Mesendoderm (in vitro differentiated cells): ENCODE results near the gene SAT1.

Source experiments
- DNase-seq: peaks from one replicate; pipeline ENCODE4 v3.0.0; 2013
- H2AK5ac ChIP-seq: 2 replicates; pipeline ENCODE4 v1.6.1; 2013; ENCODE audit warnings: low read length, inconsistent platforms
- H2BK120ac ChIP-seq: 2 replicates; pipeline ENCODE4 v1.6.1; 2013; ENCODE audit warnings: low read depth, mild to moderate bottlenecking, low read length, moderate library complexity, mixed read lengths
- H2BK15ac ChIP-seq: replicated peaks from 2 replicates; pipeline ENCODE4 v1.6.1; 2013; ENCODE audit warnings: low read depth, mild to moderate bottlenecking, moderate library complexity
- H2BK5ac ChIP-seq: 2 replicates; pipeline ENCODE4 v1.6.1; 2013; ENCODE audit warnings: low read length, inconsistent platforms
- H3K18ac ChIP-seq: 2 replicates; pipeline ENCODE4 v1.6.1; 2013; ENCODE audit warnings: mild to moderate bottlenecking, low read length, mixed read lengths
- H3K23ac ChIP-seq: one replicate; pipeline ENCODE4 v1.6.1; 2013; ENCODE audit warnings: low read length
- H3K27ac ChIP-seq: 2 replicates; pipeline ENCODE4 v1.5.1; 2013; ENCODE audit warnings: low read depth, mild to moderate bottlenecking, inconsistent platforms, low read length, moderate library complexity
- H3K27me3 ChIP-seq: 2 replicates; pipeline ENCODE4 v1.6.1; 2013; ENCODE audit warnings: low read length, control low read depth, mild to moderate bottlenecking, inconsistent platforms; ENCODE audit not compliant: insufficient read depth, poor library complexity
- H3K36me3 ChIP-seq: 2 replicates; pipeline ENCODE4 v1.6.1; 2013; ENCODE audit warnings: low read length, inconsistent platforms; ENCODE audit not compliant: control insufficient read depth, insufficient read depth
- H3K4ac ChIP-seq: one replicate; pipeline ENCODE4 v1.6.1; 2013; ENCODE audit warnings: low read depth, mild to moderate bottlenecking, low read length, moderate library complexity
- H3K4me1 ChIP-seq: 2 replicates; pipeline ENCODE4 v1.6.1; 2013; ENCODE audit warnings: low read depth, low read length, inconsistent platforms; ENCODE audit not compliant: control insufficient read depth
- H3K4me2 ChIP-seq: 2 replicates; pipeline ENCODE4 v1.6.1; 2013; ENCODE audit warnings: low read length
- H3K4me3 ChIP-seq: 2 replicates; pipeline ENCODE4 v1.5.1; 2013; ENCODE audit warnings: mild to moderate bottlenecking, low read length
- H3K56ac ChIP-seq: one replicate; pipeline ENCODE4 v1.6.1; 2013; ENCODE audit warnings: low read length
- H3K79me1 ChIP-seq: 2 replicates; pipeline ENCODE4 v1.6.1; 2013; ENCODE audit warnings: low read length, inconsistent platforms
- H3K79me2 ChIP-seq: 2 replicates; pipeline ENCODE4 v1.6.1; 2013; ENCODE audit warnings: mild to moderate bottlenecking, low read length; ENCODE audit not compliant: control insufficient read depth, insufficient read depth
- H3K9ac ChIP-seq: 2 replicates; pipeline ENCODE4 v1.6.1; 2013; ENCODE audit warnings: low read length, inconsistent platforms
- H4K5ac ChIP-seq: one replicate; pipeline ENCODE4 v1.6.1; 2013; ENCODE audit warnings: low read length
- H4K8ac ChIP-seq: one replicate; pipeline ENCODE4 v1.6.1; 2013; ENCODE audit warnings: low read depth, mild to moderate bottlenecking, control low read depth, low read length, moderate library complexity
- WGBS: extraction: QIAGEN DNeasy Blood & Tissue Kit; methylation state at CpG from one replicate; pipeline ENCODE4 v1.1.7; 2013; ENCODE audit warnings: low lambda C conversion rate, missing lambda C conversion rate; ENCODE audit not compliant: insufficient coverage; ENCODE audit errors: extremely low coverage; 5-methylcytosine and 5-hydroxymethylcytosine counted together

SAT1 gene

DNA sequence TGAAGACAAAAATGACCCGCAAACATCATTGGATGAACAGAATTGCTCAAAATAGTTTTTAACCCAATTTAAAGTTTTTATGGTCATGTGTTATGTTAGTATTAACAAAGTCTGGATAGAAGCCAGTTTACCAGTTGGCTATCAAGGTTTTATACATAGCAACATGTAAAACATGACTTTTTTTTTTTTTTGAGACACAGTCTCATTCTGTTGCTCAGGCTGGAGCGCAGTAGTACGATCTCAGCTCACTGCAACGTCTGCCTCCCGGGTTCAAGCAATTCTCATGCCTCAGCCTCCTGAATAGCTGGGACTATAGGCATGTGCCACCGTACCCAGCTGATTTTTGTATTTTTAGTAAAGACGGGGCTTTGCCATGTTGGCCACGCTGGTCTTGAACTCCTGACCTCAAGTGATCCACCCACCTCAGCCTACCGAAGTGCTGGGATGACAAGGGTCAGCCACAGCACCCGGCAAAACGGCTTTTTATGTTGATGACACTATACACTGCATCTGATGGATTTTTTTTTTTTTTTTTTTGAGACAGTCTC, 3.4 kb downstream of the SAT1 start:
- Histone ChIP-seq H2BK15ac (no peak overlapping the region), H3K4me2 (no peak overlapping the region), H4K8ac (no peak overlapping the region), H3K56ac (no peak overlapping the region), H2BK120ac (no peak overlapping the region), H3K23ac (no peak overlapping the region), H3K4me1 (no peaks in the 10 kb centered on the region), H3K27ac (no peak overlapping the region), H3K79me1 (no peaks in the 10 kb centered on the region), H3K4ac (no peak overlapping the region), H3K36me3 (no peaks in the 10 kb centered on the region), H2AK5ac (no peak overlapping the region), H3K4me3 (no peak overlapping the region), H3K9ac (no peak overlapping the region), H4K5ac (no peak overlapping the region), H3K27me3 (no peaks in the 10 kb centered on the region), H3K18ac (no peak overlapping the region), H2BK5ac (no peak overlapping the region), H3K79me2 (no peaks in the 10 kb centered on the region)
- no CpG with 5 or more reads among the region's 11 CpGs for WGBS
- DNase-seq: no peak

DNA sequence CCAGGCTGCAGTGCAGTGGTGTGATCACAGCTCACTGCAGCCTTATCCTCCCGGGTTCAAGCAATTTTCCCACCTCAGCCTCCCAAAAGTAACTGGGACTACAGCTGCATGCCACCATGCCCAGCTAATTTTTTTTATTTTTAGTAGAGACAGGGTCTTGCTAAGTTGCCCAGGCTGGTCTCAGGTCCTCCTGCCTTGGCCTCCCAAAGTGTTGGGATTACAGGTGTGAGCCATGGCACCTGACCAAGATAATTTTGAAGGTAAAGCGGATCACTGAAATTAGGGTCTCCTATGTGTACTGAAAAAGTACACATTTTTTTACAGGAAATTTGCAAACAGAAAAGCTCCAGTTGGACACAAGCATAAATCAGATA, 4.8 kb downstream of the SAT1 start:
- no peak overlapping the region for H3K56ac ChIP-seq
- no peak overlapping the region for H2BK5ac ChIP-seq
- H4K5ac ChIP-seq: no peak overlapping the region
- no peak overlapping the region for H3K4me3 ChIP-seq
- H3K18ac ChIP-seq: no peak overlapping the region
- H3K4me1 ChIP-seq: no peaks in the 10 kb centered on the region
- H2BK120ac ChIP-seq: no peak overlapping the region
- H3K27ac ChIP-seq: no peak overlapping the region
- H3K9ac ChIP-seq: no peak overlapping the region
- H3K4ac ChIP-seq: no peak overlapping the region
- no peak overlapping the region for H2AK5ac ChIP-seq
- no CpG with 5 or more reads among the region's 2 CpGs for WGBS
- H3K27me3 ChIP-seq: no peaks in the 10 kb centered on the region
- no peak for DNase-seq
- H3K36me3 ChIP-seq: no peaks in the 10 kb centered on the region
- H3K23ac ChIP-seq: no peak overlapping the region
- H3K4me2 ChIP-seq: no peak overlapping the region
- H2BK15ac ChIP-seq: no peak overlapping the region
- no peaks in the 10 kb centered on the region for H3K79me1 ChIP-seq
- H4K8ac ChIP-seq: no peak overlapping the region
- no peaks in the 10 kb centered on the region for H3K79me2 ChIP-seq

DNA sequence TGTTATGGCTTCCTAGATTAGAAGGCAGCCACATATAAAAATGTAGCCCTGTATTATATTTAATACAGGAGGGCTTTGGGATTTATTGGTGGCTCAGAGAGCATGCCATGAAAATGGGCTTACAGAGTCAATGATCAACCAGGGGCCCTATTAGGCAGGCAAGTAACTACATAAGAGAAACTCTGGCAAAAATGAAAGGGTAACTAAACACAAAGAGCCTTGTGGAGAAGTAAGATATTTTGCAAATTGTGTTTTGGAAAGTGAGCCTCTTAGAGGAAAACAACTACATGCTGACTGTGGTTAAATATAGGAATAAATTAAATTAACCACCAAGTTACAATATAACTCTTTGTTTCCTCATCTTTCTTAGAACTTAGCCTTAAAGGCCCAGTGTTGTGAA, 5.5 kb downstream of the SAT1 start:
- H3K9ac ChIP-seq: no peak overlapping the region
- no peak overlapping the region for H3K56ac ChIP-seq
- no peaks in the 10 kb centered on the region for H3K79me2 ChIP-seq
- no peak overlapping the region for H4K5ac ChIP-seq
- H3K4me2 ChIP-seq: no peak overlapping the region
- H3K79me1 ChIP-seq: no peaks in the 10 kb centered on the region
- no peak for DNase-seq
- no peaks in the 10 kb centered on the region for H3K4me1 ChIP-seq
- H3K18ac ChIP-seq: no peak overlapping the region
- no peak overlapping the region for H2BK5ac ChIP-seq
- no peak overlapping the region for H2AK5ac ChIP-seq
- no peak overlapping the region for H3K23ac ChIP-seq
- no peak overlapping the region for H3K27ac ChIP-seq
- no peak overlapping the region for H2BK120ac ChIP-seq
- no peak overlapping the region for H4K8ac ChIP-seq
- no peaks in the 10 kb centered on the region for H3K36me3 ChIP-seq
- H3K4me3 ChIP-seq: no peak overlapping the region
- H3K4ac ChIP-seq: no peak overlapping the region
- H2BK15ac ChIP-seq: no peak overlapping the region
- H3K27me3 ChIP-seq: no peaks in the 10 kb centered on the region

DNA sequence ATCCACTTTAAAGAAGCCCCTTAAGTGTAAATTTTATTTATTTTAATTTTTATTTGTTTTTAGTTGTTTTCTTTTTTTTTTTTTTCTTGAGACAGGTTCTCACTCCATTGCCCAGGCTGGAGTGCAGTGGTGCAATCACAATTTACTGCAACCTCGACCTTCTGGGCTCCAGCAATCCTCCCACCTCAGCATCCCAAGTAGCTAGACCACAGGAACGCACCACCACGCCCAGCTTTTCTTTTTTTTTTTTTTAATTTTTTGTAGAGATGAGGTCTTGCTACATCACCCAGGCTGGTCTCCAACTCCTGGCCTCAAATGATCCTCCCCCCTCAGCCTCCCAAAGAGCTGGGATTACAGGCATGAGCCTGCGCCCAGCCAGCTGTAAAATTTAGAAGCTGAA, 6.0 kb downstream of the SAT1 start:
- H3K56ac ChIP-seq: no peak overlapping the region
- no peak overlapping the region for H3K23ac ChIP-seq
- H3K36me3 ChIP-seq: no peaks in the 10 kb centered on the region
- no peak overlapping the region for H3K4ac ChIP-seq
- no peaks in the 10 kb centered on the region for H3K4me1 ChIP-seq
- no peaks in the 10 kb centered on the region for H3K27me3 ChIP-seq
- no peak overlapping the region for H3K4me2 ChIP-seq
- no peak overlapping the region for H3K18ac ChIP-seq
- H3K4me3 ChIP-seq: no peak overlapping the region
- H3K27ac ChIP-seq: no peak overlapping the region
- H2BK120ac ChIP-seq: no peak overlapping the region
- H3K79me1 ChIP-seq: no peaks in the 10 kb centered on the region
- no peak overlapping the region for H2AK5ac ChIP-seq
- no peaks in the 10 kb centered on the region for H3K79me2 ChIP-seq
- no peak overlapping the region for H2BK15ac ChIP-seq
- H3K9ac ChIP-seq: no peak overlapping the region
- no peak overlapping the region for H4K5ac ChIP-seq
- no peak for DNase-seq
- no peak overlapping the region for H2BK5ac ChIP-seq
- no peak overlapping the region for H4K8ac ChIP-seq
- no CpG with 5 or more reads among the region's 4 CpGs for WGBS

GRCh38 chrX:23789386-23790154, 6.6 kb downstream of the SAT1 start:
- H3K9ac ChIP-seq: no peak overlapping the region
- no peak overlapping the region for H2BK120ac ChIP-seq
- no peaks in the 10 kb centered on the region for H3K36me3 ChIP-seq
- no peak overlapping the region for H3K4me2 ChIP-seq
- H3K4me1 ChIP-seq: no peaks in the 10 kb centered on the region
- no peak overlapping the region for H3K4me3 ChIP-seq
- H3K4ac ChIP-seq: no peak overlapping the region
- H2BK15ac ChIP-seq: no peak overlapping the region
- WGBS: no CpG with 5 or more reads among the region's 8 CpGs
- H3K79me2 ChIP-seq: no peaks in the 10 kb centered on the region
- no peak overlapping the region for H4K5ac ChIP-seq
- no peak overlapping the region for H2BK5ac ChIP-seq
- no peak overlapping the region for H3K18ac ChIP-seq
- H4K8ac ChIP-seq: no peak overlapping the region
- H3K23ac ChIP-seq: no peak overlapping the region
- H3K27ac ChIP-seq: no peak overlapping the region
- no peak overlapping the region for H2AK5ac ChIP-seq
- DNase-seq: no peak
- H3K27me3 ChIP-seq: no peaks in the 10 kb centered on the region
- H3K56ac ChIP-seq: no peak overlapping the region
- H3K79me1 ChIP-seq: no peaks in the 10 kb centered on the region

- Histone ChIP-seq H3K4ac (no peak overlapping the region), H2BK120ac (no peak overlapping the region), H3K27ac (no peak overlapping the region), H3K27me3 (no peaks in the 10 kb centered on the region), H3K23ac (no peak overlapping the region), H2BK5ac (no peak overlapping the region), H2BK15ac (no peak overlapping the region), H3K56ac (no peak overlapping the region), H3K79me2 (no peaks in the 10 kb centered on the region), H2AK5ac (no peak overlapping the region), H4K5ac (no peak overlapping the region), H3K18ac (no peak overlapping the region), H3K36me3 (no peaks in the 10 kb centered on the region), H3K4me2 (no peak overlapping the region), H3K4me3 (no peak overlapping the region), H4K8ac (no peak overlapping the region), H3K79me1 (no peaks in the 10 kb centered on the region), H3K9ac (no peak overlapping the region), H3K4me1 (no peaks in the 10 kb centered on the region)
- WGBS: no CpG with 5 or more reads among the region's 11 CpGs
- DNase-seq: no peak
Measured at GRCh38 chrX:23790155-23790497, 7.2 kb downstream of the SAT1 start.
